ENCODE results near the gene DIO3. TPM values are rescaled to one million over a fixed set of nuclear protein-coding genes. Genes with fewer than 3 reads are reported as not detected.

Gene DIO3
- polyA plus RNA-seq, 3 donors, result not detected

DNA sequence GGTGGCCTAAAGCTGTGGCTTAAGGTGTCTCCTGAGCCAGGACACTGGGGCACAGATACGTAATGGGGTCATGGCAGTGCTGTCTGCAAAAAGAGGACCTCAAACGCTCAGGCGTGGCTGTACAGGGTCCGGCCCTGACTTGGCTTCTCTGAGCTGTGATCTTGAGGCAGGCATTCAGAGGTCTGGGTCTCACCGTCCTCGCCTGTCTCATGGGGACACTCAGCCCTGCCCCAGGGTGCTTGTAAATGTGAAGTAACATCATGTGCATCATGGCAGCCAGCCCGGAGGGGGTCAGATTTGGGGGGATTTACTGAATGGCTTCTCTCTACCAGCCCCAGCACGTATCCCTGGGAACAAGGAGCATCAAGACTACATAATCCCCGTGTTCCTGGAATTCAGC is 28.8 kb downstream of the DIO3 start:
- Histone ChIP-seq H3K9ac (ENCODE audit: insufficient read depth, low read length, poor library complexity, severe bottlenecking) (no peak overlapping the region), H3K27ac (ENCODE audit: low read depth in 1 of 2, low read length in 2 of 2) (no peak overlapping the region), H3K4me3 (replicated peaks in 1 of 3; ENCODE audit: low read depth in 2 of 3, low read length in 3 of 3) (no peak overlapping the region), H3K4me1 (ENCODE audit: control insufficient read depth in 1 of 2, insufficient read depth in 2 of 2, low read length in 2 of 2) (no peaks in the 10 kb centered on the region), H3K27me3 (ENCODE audit: control insufficient read depth in 2 of 2, insufficient read depth in 2 of 2, low read length in 2 of 2) (no peaks in the 10 kb centered on the region), H3K9me3 (replicated peaks in 1 of 2; ENCODE audit: control insufficient read depth in 1 of 2, insufficient read depth in 1 of 2, low read length in 2 of 2) (no peaks in the 10 kb centered on the region), H3K36me3 (replicated peaks in 1 of 2; ENCODE audit: control insufficient read depth in 1 of 2, insufficient read depth in 2 of 2, low read length in 2 of 2) (no peaks in the 10 kb centered on the region), H2AFZ (ENCODE audit: insufficient read depth, low read depth, low read length, poor library complexity, severe bottlenecking) (no peak overlapping the region), H3K4me2 (replicated peaks; ENCODE audit: extremely low read depth, low read length, poor library complexity, severe bottlenecking) (no peak overlapping the region), H3K79me2 (ENCODE audit: insufficient read depth, low read length) (no peaks in the 10 kb centered on the region), H4K20me1 (ENCODE audit: insufficient read depth, low read length) (no peaks in the 10 kb centered on the region)
- TF ChIP-seq, protein P1, sequence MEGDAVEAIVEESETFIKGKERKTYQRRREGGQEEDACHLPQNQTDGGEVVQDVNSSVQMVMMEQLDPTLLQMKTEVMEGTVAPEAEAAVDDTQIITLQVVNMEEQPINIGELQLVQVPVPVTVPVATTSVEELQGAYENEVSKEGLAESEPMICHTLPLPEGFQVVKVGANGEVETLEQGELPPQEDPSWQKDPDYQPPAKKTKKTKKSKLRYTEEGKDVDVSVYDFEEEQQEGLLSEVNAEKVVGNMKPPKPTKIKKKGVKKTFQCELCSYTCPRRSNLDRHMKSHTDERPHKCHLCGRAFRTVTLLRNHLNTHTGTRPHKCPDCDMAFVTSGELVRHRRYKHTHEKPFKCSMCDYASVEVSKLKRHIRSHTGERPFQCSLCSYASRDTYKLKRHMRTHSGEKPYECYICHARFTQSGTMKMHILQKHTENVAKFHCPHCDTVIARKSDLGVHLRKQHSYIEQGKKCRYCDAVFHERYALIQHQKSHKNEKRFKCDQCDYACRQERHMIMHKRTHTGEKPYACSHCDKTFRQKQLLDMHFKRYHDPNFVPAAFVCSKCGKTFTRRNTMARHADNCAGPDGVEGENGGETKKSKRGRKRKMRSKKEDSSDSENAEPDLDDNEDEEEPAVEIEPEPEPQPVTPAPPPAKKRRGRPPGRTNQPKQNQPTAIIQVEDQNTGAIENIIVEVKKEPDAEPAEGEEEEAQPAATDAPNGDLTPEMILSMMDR (IDR thresholded peaks at IDR 0.05), result no peak
- 93% methylated on average over 6 of the region's 9 CpGs for WGBS (ENCODE audit: insufficient coverage)
- peaks cover 0 to 4% (median 3%) of the 10 kb centered on the region in 7 donors for H3K9me3 Mint-ChIP-seq
- no peak for DNase-seq
- H3K36me3 Mint-ChIP-seq, result no peaks in the 10 kb centered on the region
- H3K27me3 Mint-ChIP-seq (ENCODE audit: low read depth in 3 of 3), result peaks cover 8 to 14% (median 11%) of the 10 kb centered on the region in 3 donors
- no peaks in the 10 kb centered on the region for H3K4me1 Mint-ChIP-seq
- no peak overlapping the region for H3K4me3 Mint-ChIP-seq
- no peak overlapping the region for H3K27ac Mint-ChIP-seq
- intact Hi-C loops (cut with micrococcal nuclease), result no loop called here

DNA sequence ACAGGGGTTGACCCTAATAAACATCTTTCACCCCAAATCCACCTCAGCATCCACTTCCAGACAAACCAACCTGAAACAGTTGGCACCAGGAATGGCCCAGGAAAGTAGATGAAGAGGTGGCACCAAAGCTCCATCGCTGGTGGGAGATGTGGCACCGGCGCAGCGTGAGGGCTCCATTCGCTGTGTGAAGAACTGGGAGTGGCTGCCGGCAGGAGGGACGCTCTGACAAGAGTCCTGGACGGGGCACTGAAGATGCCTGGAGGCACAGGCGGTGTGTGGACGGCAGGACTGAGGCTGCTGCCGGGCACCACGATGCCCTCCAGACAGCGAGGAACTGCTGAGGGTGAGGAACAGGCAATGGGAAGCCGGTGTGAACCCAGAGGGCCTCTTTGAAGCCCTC is 29.3 kb downstream of the DIO3 start:
- no peaks in the 10 kb centered on the region for H4K20me1 ChIP-seq (ENCODE audit: insufficient read depth, low read length)
- H3K36me3 Mint-ChIP-seq, result no peaks in the 10 kb centered on the region
- no peaks in the 10 kb centered on the region for H3K36me3 ChIP-seq (replicated peaks in 1 of 2; ENCODE audit: control insufficient read depth in 1 of 2, insufficient read depth in 2 of 2, low read length in 2 of 2)
- H3K27me3 ChIP-seq (ENCODE audit: control insufficient read depth in 2 of 2, insufficient read depth in 2 of 2, low read length in 2 of 2), result no peaks in the 10 kb centered on the region
- peaks cover 0 to 4% (median 3%) of the 10 kb centered on the region in 7 donors for H3K9me3 Mint-ChIP-seq
- no peak overlapping the region for H2AFZ ChIP-seq (ENCODE audit: insufficient read depth, low read depth, low read length, poor library complexity, severe bottlenecking)
- no peak for DNase-seq
- H3K9ac ChIP-seq (ENCODE audit: insufficient read depth, low read length, poor library complexity, severe bottlenecking), result no peak overlapping the region
- H3K4me3 Mint-ChIP-seq, result no peak overlapping the region
- 95% methylated on average over 12 of the region's 14 CpGs for WGBS (ENCODE audit: insufficient coverage)
- no peaks in the 10 kb centered on the region for H3K4me1 ChIP-seq (ENCODE audit: control insufficient read depth in 1 of 2, insufficient read depth in 2 of 2, low read length in 2 of 2)
- no peak overlapping the region for H3K27ac ChIP-seq (ENCODE audit: low read depth in 1 of 2, low read length in 2 of 2)
- no peak overlapping the region for H3K4me3 ChIP-seq (replicated peaks in 1 of 3; ENCODE audit: low read depth in 2 of 3, low read length in 3 of 3)
- H3K4me1 Mint-ChIP-seq, result no peaks in the 10 kb centered on the region
- no peak overlapping the region for H3K27ac Mint-ChIP-seq
- peaks cover 8 to 12% (median 11%) of the 10 kb centered on the region in 3 donors for H3K27me3 Mint-ChIP-seq (ENCODE audit: low read depth in 3 of 3)
- TF ChIP-seq, protein P1 (IDR thresholded peaks at IDR 0.05), result no peak
- H3K79me2 ChIP-seq (ENCODE audit: insufficient read depth, low read length), result no peaks in the 10 kb centered on the region
- no peak overlapping the region for H3K4me2 ChIP-seq (replicated peaks; ENCODE audit: extremely low read depth, low read length, poor library complexity, severe bottlenecking)
- no peaks in the 10 kb centered on the region for H3K9me3 ChIP-seq (replicated peaks in 1 of 2; ENCODE audit: control insufficient read depth in 1 of 2, insufficient read depth in 1 of 2, low read length in 2 of 2)
- intact Hi-C loops (cut with micrococcal nuclease), result no loop called here

Measured in CD14-positive monocyte (primary cell).